ENCODE data around the gene CXCL5. TPM values are rescaled to one million over a fixed set of nuclear protein-coding genes. Genes with fewer than 3 reads are reported as not detected.

Gene CXCL5
- polyA plus RNA-seq (2012; rRNA removed), result 0.02 and 0.03 TPM in 2 replicates
- 0.01 TPM in 2 replicates for polyA plus RNA-seq (2012; cell fraction: cytosol; rRNA removed)
- polyA plus RNA-seq (2012; cell fraction: nucleus; rRNA removed), result not detected in 2 replicates

GRCh38 chr4:73998040-73999011 lies at the start of gene CXCL5:
Gene CXCL5 (minus strand): TSS chr4:73998677. CDS start chr4:73998581, 96 bp downstream.
- no peaks in the 10 kb centered on the region for H3K9me3 ChIP-seq

GRCh38 chr4:74047152-74047551 lies 48.7 kb upstream of the CXCL5 start:
- peaks cover 11% of the 10 kb centered on the region; the same call in 1 of the 2 replicates for H3K9me3 ChIP-seq
- H3K27ac ChIP-seq (ENCODE audit: low read depth in 2 of 2, low read length in 1 of 2), result no peak overlapping the region
- peaks cover 13% of the 10 kb centered on the region; the same call in 1 of the 2 replicates for H3K27me3 ChIP-seq (ENCODE audit: insufficient read depth)
- H3K4me2 ChIP-seq, result no peak overlapping the region
- peaks cover 12% of the 10 kb centered on the region for H3F3A ChIP-seq (replicated peaks; ENCODE audit: insufficient read depth)
- H3K9ac ChIP-seq, result no peak overlapping the region
- no peaks in the 10 kb centered on the region for H3K4me1 ChIP-seq (ENCODE audit: control insufficient read depth in 1 of 2, insufficient read depth in 2 of 2, low read depth in 1 of 2, low read length in 1 of 2)
- CTCF ChIA-PET, result no interaction called here
- POLR2A ChIA-PET, result no interaction called here
- H3K9me2 ChIP-seq, result no peaks in the 10 kb centered on the region
- H3K4me3 ChIP-seq (ENCODE audit: low read depth in 2 of 2, low read length in 1 of 2), result no peak overlapping the region
- H3K36me3 ChIP-seq (replicated peaks in 1 of 2; ENCODE audit: control insufficient read depth in 1 of 2, insufficient read depth in 2 of 2, low read length in 1 of 2), result peaks cover 0 to 10% of the 10 kb centered on the region in 2 experiments
- H3K79me2 ChIP-seq (ENCODE audit: insufficient read depth), result no peaks in the 10 kb centered on the region
- H2AFZ ChIP-seq (ENCODE audit: low read depth), result no peak overlapping the region
- no peaks in the 10 kb centered on the region for H4K20me1 ChIP-seq (ENCODE audit: insufficient read depth)
- TF ChIP-seq USF1 (IDR thresholded peaks at IDR 0.05; ENCODE audit: borderline replicate concordance, low read depth), result no peak
- no peak for TF ChIP-seq FOXM1 (IDR thresholded peaks at IDR 0.05; ENCODE audit: low read depth)
- no peak for TF ChIP-seq GABPA (IDR thresholded peaks at IDR 0.05; ENCODE audit: low read depth)
- no peak for TF ChIP-seq ELF1 (IDR thresholded peaks at IDR 0.05)
- no peak for TF ChIP-seq YY1 (IDR thresholded peaks at IDR 0.05; ENCODE audit: low read depth)
- no peak for TF ChIP-seq TCF12 (IDR thresholded peaks at IDR 0.05)
- TF ChIP-seq MAX (IDR thresholded peaks at IDR 0.05; ENCODE audit: low read depth), result no peak
- TF ChIP-seq FOSL2 (IDR thresholded peaks at IDR 0.05; ENCODE audit: borderline replicate concordance, low read depth), result no peak
- no peak for DNase-seq
- WGBS (ENCODE audit: low lambda C conversion rate), result 4% methylated on average over 1 of the region's 1 CpG

More at GRCh38 chr4:73998040-73999011, at the start of gene CXCL5:
- H3K27ac ChIP-seq (ENCODE audit: low read depth in 2 of 2, low read length in 1 of 2), result no peak within 1 kb of the TSS
- 2% methylated on average over 37 of the region's 46 CpGs for WGBS (ENCODE audit: low lambda C conversion rate)
- DNase-seq, result no peak
- no peaks in the 10 kb centered on the region for H3K9me2 ChIP-seq
- no peak within 1 kb of the TSS; a peak in 2 of 4 replicates for H3K4me3 ChIP-seq (ENCODE audit: low read depth in 2 of 2, low read length in 1 of 2)
- ChIA-PET CTCF (no interaction called here), POLR2A (no interaction called here)
- H3K9ac ChIP-seq, result no peak within 1 kb of the TSS
- H3K27me3 ChIP-seq (ENCODE audit: insufficient read depth), result peaks cover 40% of the 10 kb centered on the region; the same call in 1 of the 2 replicates
- TF ChIP-seq RXRA (IDR thresholded peaks at IDR 0.05; ENCODE audit: borderline replicate concordance, low read depth) (no peak), EZH2phosphoT487 (IDR thresholded peaks at IDR 0.05; ENCODE audit: borderline replicate concordance, low read depth) (no peak), NRF1 (IDR thresholded peaks at IDR 0.05; ENCODE audit: low read depth, low read length) (no peak), MEF2A (IDR thresholded peaks at IDR 0.05; ENCODE audit: borderline replicate concordance, low read depth) (no peak)
- peak within 1 kb of the TSS; percentile 63; the same call in 1 of the 2 replicates for H2AFZ ChIP-seq (ENCODE audit: low read depth)
- peak within 1 kb of the TSS; percentile 61 for H3K4me2 ChIP-seq
- no peaks in the 10 kb centered on the region for H3K79me2 ChIP-seq (ENCODE audit: insufficient read depth)
- no peaks in the 10 kb centered on the region for H3F3A ChIP-seq (replicated peaks; ENCODE audit: insufficient read depth)
- H4K20me1 ChIP-seq (ENCODE audit: insufficient read depth), result no peaks in the 10 kb centered on the region
- H3K36me3 ChIP-seq (replicated peaks in 1 of 2; ENCODE audit: control insufficient read depth in 1 of 2, insufficient read depth in 2 of 2, low read length in 1 of 2), result no peaks in the 10 kb centered on the region
- no peaks in the 10 kb centered on the region for H3K4me1 ChIP-seq (ENCODE audit: control insufficient read depth in 1 of 2, insufficient read depth in 2 of 2, low read depth in 1 of 2, low read length in 1 of 2)

All from SK-N-SH (cell line).